SU-DHL-6 (cell line): ENCODE measurements around the gene TMEM242.

Experiments used
- CTCF ChIP-seq: fragments of 200-600 bp; sonication (generic); IDR thresholded peaks from one replicate; pipeline ENCODE4 v1.5.1; 2017; ENCODE audit warnings: antibody characterized with exemption, mild to moderate bottlenecking, low read length, moderate library complexity; ENCODE audit not compliant: insufficient read depth, poor library complexity, severe bottlenecking
- EZH2phosphoT487 ChIP-seq: fragments of 200-600 bp; sonication (generic), shearing (Covaris generic); conservative IDR thresholded peaks from 2 replicates; pipeline ENCODE4 v1.6.1; 2018; ENCODE audit warnings: mild to moderate bottlenecking, antibody characterized with exemption, low read length, moderate library complexity, mixed read lengths

- no peak for TF ChIP-seq CTCF
- no peak for TF ChIP-seq EZH2phosphoT487
Observed at GRCh38 chr6:157267109-157267611, 56.2 kb downstream of the TMEM242 start.
